H9 (cell line): Measurements from ENCODE around the gene ISYNA1. TPM values are rescaled to one million over a fixed set of nuclear protein-coding genes. Genes with fewer than 3 reads are reported as not detected.

Source experiments
- DNase-seq: peaks from one replicate; pipeline ENCODE4 v3.0.0-alpha.2; 2017
- H2AFZ ChIP-seq: one replicate; pipeline ENCODE4 v1.6.1; 2013; ENCODE audit warnings: mild to moderate bottlenecking, low read length, control low read depth, moderate library complexity
- H2AK5ac ChIP-seq: 2 replicates; pipeline ENCODE4 v1.6.1; 2013; ENCODE audit warnings: low read length, control low read depth, mixed read lengths; ENCODE audit not compliant: insufficient read length
- H2BK120ac ChIP-seq: one replicate; pipeline ENCODE4 v1.6.1; 2013; ENCODE audit warnings: low read depth, mild to moderate bottlenecking, low read length, control low read depth, inconsistent platforms; ENCODE audit not compliant: poor library complexity, severe bottlenecking
- H2BK12ac ChIP-seq: 2 replicates; pipeline ENCODE4 v1.6.1; 2013; ENCODE audit warnings: low read length, control low read depth, mixed read lengths, low read depth; ENCODE audit not compliant: insufficient read length
- H2BK15ac ChIP-seq: 2 replicates; pipeline ENCODE4 v1.6.1; 2013; ENCODE audit warnings: low read depth, low read length, control low read depth
- H2BK20ac ChIP-seq: one replicate; pipeline ENCODE4 v1.6.1; 2013; ENCODE audit warnings: low read depth, mild to moderate bottlenecking, low read length, control low read depth, inconsistent platforms; ENCODE audit not compliant: poor library complexity, severe bottlenecking
- H2BK5ac ChIP-seq: 2 replicates; pipeline ENCODE4 v1.6.1; 2013; ENCODE audit warnings: low read length, control low read depth, mixed read lengths; ENCODE audit not compliant: insufficient read length
- H3K14ac ChIP-seq: 2 replicates; pipeline ENCODE4 v1.6.1; 2013; ENCODE audit warnings: low read length, control low read depth; ENCODE audit not compliant: insufficient read depth
- H3K18ac ChIP-seq: 2 replicates; pipeline ENCODE4 v1.6.1; 2013; ENCODE audit warnings: low read depth, mild to moderate bottlenecking, mixed read lengths, low read length, control low read depth; ENCODE audit not compliant: insufficient read length
- H3K23ac ChIP-seq: 2 replicates; pipeline ENCODE4 v1.6.1; 2013; ENCODE audit warnings: low read length, control low read depth, mixed read lengths, low read depth; ENCODE audit not compliant: insufficient read length
- H3K23me2 ChIP-seq: 2 replicates; pipeline ENCODE4 v1.6.1; 2013; ENCODE audit warnings: low read depth, mild to moderate bottlenecking, mixed read lengths, low read length, control low read depth; ENCODE audit not compliant: insufficient read length, poor library complexity, severe bottlenecking
- H3K27ac ChIP-seq: 2 replicates; pipeline ENCODE4 v1.5.1; 2013; ENCODE audit warnings: low read length, control low read depth, mixed read lengths, low read depth; ENCODE audit not compliant: insufficient read length
- H3K27me3 ChIP-seq: 2 replicates; pipeline ENCODE4 v1.6.1; 2013; ENCODE audit warnings: low read length, control low read depth, inconsistent platforms; ENCODE audit not compliant: insufficient read depth
- H3K4ac ChIP-seq: 2 replicates; pipeline ENCODE4 v1.6.1; 2013; ENCODE audit warnings: low read depth, mild to moderate bottlenecking, control low read depth, inconsistent platforms, low read length, moderate library complexity
- H3K4me1 ChIP-seq: 2 replicates; pipeline ENCODE4 v1.6.1; 2013; ENCODE audit warnings: low read length, control low read depth, inconsistent platforms; ENCODE audit not compliant: insufficient read depth
- H3K4me2 ChIP-seq: 2 replicates; pipeline ENCODE4 v1.6.1; 2013; ENCODE audit warnings: low read length, control low read depth, mixed read lengths; ENCODE audit not compliant: insufficient read length, insufficient read depth
- H3K56ac ChIP-seq: 2 replicates; pipeline ENCODE4 v1.6.1; 2013; ENCODE audit warnings: low read depth, mild to moderate bottlenecking, mixed read lengths, low read length, control low read depth; ENCODE audit not compliant: insufficient read length
- H3K79me1 ChIP-seq: 2 replicates; pipeline ENCODE4 v1.6.1; 2013; ENCODE audit warnings: low read depth, mild to moderate bottlenecking, moderate library complexity, low read length, control low read depth, inconsistent platforms; ENCODE audit not compliant: insufficient read depth, poor library complexity, severe bottlenecking
- H3K79me2 ChIP-seq: 2 replicates; pipeline ENCODE4 v1.6.1; 2013; ENCODE audit warnings: low read length, control low read depth, inconsistent platforms; ENCODE audit not compliant: insufficient read depth
- H3K9ac ChIP-seq: 2 replicates; pipeline ENCODE4 v1.6.1; 2013; ENCODE audit warnings: low read length, control low read depth, mixed read lengths; ENCODE audit not compliant: insufficient read length; ENCODE audit errors: extremely low read depth
- H3K9me3 ChIP-seq: one replicate; pipeline ENCODE4 v1.6.1; 2013; ENCODE audit warnings: low read depth, low read length, inconsistent platforms; ENCODE audit not compliant: control insufficient read depth
- H3T11ph ChIP-seq: one replicate; pipeline ENCODE4 v1.6.1; 2013; ENCODE audit warnings: mild to moderate bottlenecking, low read length, control low read depth, inconsistent platforms
- H4K20me1 ChIP-seq: one replicate; pipeline ENCODE4 v1.6.1; 2013; ENCODE audit not compliant: control insufficient read depth, insufficient read length, insufficient read depth
- H4K5ac ChIP-seq: 2 replicates; pipeline ENCODE4 v1.6.1; 2013; ENCODE audit warnings: low read depth, mild to moderate bottlenecking, mixed read lengths, low read length, control low read depth; ENCODE audit not compliant: insufficient read length
- H4K8ac ChIP-seq: replicated peaks from 2 replicates; pipeline ENCODE4 v1.6.1; 2013; ENCODE audit warnings: low read length, control low read depth, mixed read lengths, low read depth; ENCODE audit not compliant: insufficient read length
- H4K91ac ChIP-seq: 2 replicates; pipeline ENCODE4 v1.6.1; 2013; ENCODE audit warnings: low read depth, mild to moderate bottlenecking, moderate library complexity, mixed read lengths, low read length, control low read depth; ENCODE audit not compliant: insufficient read length
- H3K27ac Mint-ChIP-seq, 3 experiments: 2 replicates in 2 of 3; 3 replicates in 1 of 3; pipeline ENCODE4 v1.8.0; 2020 to 2021; ENCODE audit warnings: mixed read lengths in 3 of 3, mild to moderate bottlenecking in 1 of 3, moderate library complexity in 1 of 3
- H3K27me3 Mint-ChIP-seq: 2 replicates; pipeline ENCODE4 v1.8.0; 2021; ENCODE audit warnings: low read depth, mild to moderate bottlenecking, moderate library complexity, mixed read lengths
- H3K36me3 Mint-ChIP-seq, 3 experiments: 2 replicates in 2 of 3; 3 replicates in 1 of 3; pipeline ENCODE4 v1.8.0; 2020 to 2021; ENCODE audit warnings: low read depth in 3 of 3, mixed read lengths in 3 of 3; ENCODE audit not compliant: insufficient read depth in 1 of 3
- H3K4me1 Mint-ChIP-seq, 2 experiments: 2 replicates each; pipeline ENCODE4 v1.8.0; 2020; ENCODE audit warnings: mixed read lengths in 2 of 2
- H3K4me3 Mint-ChIP-seq, 2 experiments: 2 replicates in 1 of 2; 3 replicates in 1 of 2; pipeline ENCODE4 v1.8.0; 2020 to 2021; ENCODE audit warnings: mild to moderate bottlenecking in 2 of 2, mixed read lengths in 2 of 2, moderate library complexity in 1 of 2
- H3K9me3 Mint-ChIP-seq, 2 experiments: 2 replicates in 1 of 2; 3 replicates in 1 of 2; pipeline ENCODE4 v1.8.0; 2020; ENCODE audit warnings: mild to moderate bottlenecking in 2 of 2, mixed read lengths in 2 of 2, moderate library complexity in 1 of 2
- WGBS: extraction: QIAGEN DNeasy Blood & Tissue Kit; methylation state at CpG from one replicate; pipeline ENCODE4 v1.1.7; 2013; ENCODE audit warnings: missing lambda C conversion rate, low lambda C conversion rate, mixed read lengths; ENCODE audit not compliant: insufficient read length; ENCODE audit errors: extremely low coverage; 5-methylcytosine and 5-hydroxymethylcytosine counted together
- total RNA-seq: library from RNA; stranded (reverse); gene quantifications from 2 replicates; pipeline ENCODE4 v1.2.1, GENCODE V29; 2021
- TF ChIP-seq, protein P1 (sequence below): fragments of 200-600 bp; sonication (generic); conservative IDR thresholded peaks from 3 replicates; pipeline ENCODE4 v1.8.0; 2021; ENCODE audit warnings: antibody characterized with exemption, mild to moderate bottlenecking

The ISYNA1 gene
- total RNA-seq, 1 experiment from 2014 or later, result 241 TPM

DNA sequence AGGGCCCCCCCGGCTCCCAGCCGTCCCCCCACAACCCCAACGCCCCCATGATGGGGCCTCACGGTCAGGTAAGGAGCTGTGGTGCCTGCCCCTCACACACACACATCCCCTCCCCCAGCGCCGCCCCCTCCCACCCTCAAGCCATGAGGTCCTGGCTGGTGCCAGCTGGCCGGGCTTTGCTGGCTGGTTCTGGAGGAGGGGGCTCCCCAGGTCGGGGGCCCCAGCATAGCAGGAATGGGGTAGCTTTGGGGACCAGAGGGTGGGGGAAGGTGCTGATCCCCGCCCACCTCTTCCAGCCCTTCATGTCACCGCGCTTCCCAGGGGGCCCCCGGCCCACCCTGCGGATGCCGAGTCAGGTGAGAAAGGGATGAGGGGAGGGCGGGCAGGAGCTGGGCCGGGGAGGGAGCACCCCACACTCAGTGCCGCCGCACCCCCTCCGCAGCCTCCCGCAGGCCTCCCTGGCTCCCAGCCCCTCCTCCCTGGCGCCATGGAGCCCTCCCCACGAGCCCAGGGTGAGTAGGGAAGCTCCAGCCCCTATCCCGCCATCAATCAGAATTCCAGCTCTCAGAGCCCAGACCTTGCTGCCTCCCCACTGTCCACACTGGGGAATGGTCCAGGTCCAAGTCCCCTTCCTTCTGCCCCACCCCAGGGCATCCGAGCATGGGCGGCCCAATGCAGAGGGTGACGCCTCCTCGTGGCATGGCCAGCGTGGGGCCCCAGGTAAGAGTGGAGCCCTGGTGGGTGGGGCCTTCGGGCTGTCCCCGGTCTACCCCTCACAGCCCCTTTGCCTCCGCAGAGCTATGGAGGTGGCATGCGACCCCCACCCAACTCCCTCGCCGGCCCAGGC lies 6.4 kb downstream of the ISYNA1 start:
- no peak overlapping the region for H3T11ph ChIP-seq
- no peak overlapping the region for H2BK12ac ChIP-seq
- no peak overlapping the region for H3K14ac ChIP-seq
- peak overlapping the region in 1 of 2 experiments; percentile 41; a peak in 2 of 5 replicates for H3K4me3 Mint-ChIP-seq
- H2BK120ac ChIP-seq, result no peak overlapping the region
- H4K8ac ChIP-seq, result no peak overlapping the region
- H3K4me1 ChIP-seq, result no peaks in the 10 kb centered on the region; the same call in 1 of the 2 replicates
- no peak overlapping the region for H2AFZ ChIP-seq
- peaks cover 3% of the 10 kb centered on the region for H4K20me1 ChIP-seq
- no peak overlapping the region for H4K5ac ChIP-seq
- no peak overlapping the region for H3K9ac ChIP-seq
- H3K9me3 Mint-ChIP-seq, result no peaks in the 10 kb centered on the region; a peak in 1 of 5 replicates
- no peak for DNase-seq
- no peak overlapping the region for H3K18ac ChIP-seq
- H3K27ac ChIP-seq, result no peak overlapping the region
- no peak overlapping the region for H4K91ac ChIP-seq
- no peaks in the 10 kb centered on the region for H3K9me3 ChIP-seq
- H3K79me1 ChIP-seq, result no peaks in the 10 kb centered on the region
- no peak overlapping the region for H2BK15ac ChIP-seq
- H3K27me3 ChIP-seq, result no peaks in the 10 kb centered on the region
- H3K4me2 ChIP-seq, result no peak overlapping the region
- no peak overlapping the region for H3K4ac ChIP-seq
- H3K27ac Mint-ChIP-seq, result no peak overlapping the region
- peaks cover 2 to 21% (median 19%) of the 10 kb centered on the region in 3 experiments; a peak in 6 of 7 replicates for H3K36me3 Mint-ChIP-seq
- peaks cover 2% of the 10 kb centered on the region for H3K27me3 Mint-ChIP-seq
- no peak overlapping the region for H3K23ac ChIP-seq
- TF ChIP-seq, protein P1, sequence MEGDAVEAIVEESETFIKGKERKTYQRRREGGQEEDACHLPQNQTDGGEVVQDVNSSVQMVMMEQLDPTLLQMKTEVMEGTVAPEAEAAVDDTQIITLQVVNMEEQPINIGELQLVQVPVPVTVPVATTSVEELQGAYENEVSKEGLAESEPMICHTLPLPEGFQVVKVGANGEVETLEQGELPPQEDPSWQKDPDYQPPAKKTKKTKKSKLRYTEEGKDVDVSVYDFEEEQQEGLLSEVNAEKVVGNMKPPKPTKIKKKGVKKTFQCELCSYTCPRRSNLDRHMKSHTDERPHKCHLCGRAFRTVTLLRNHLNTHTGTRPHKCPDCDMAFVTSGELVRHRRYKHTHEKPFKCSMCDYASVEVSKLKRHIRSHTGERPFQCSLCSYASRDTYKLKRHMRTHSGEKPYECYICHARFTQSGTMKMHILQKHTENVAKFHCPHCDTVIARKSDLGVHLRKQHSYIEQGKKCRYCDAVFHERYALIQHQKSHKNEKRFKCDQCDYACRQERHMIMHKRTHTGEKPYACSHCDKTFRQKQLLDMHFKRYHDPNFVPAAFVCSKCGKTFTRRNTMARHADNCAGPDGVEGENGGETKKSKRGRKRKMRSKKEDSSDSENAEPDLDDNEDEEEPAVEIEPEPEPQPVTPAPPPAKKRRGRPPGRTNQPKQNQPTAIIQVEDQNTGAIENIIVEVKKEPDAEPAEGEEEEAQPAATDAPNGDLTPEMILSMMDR, result no peak
- no peak overlapping the region for H2AK5ac ChIP-seq
- no peak overlapping the region for H2BK20ac ChIP-seq
- H2BK5ac ChIP-seq, result no peak overlapping the region
- no peak overlapping the region for H3K56ac ChIP-seq
- peaks cover 8% of the 10 kb centered on the region for H3K23me2 ChIP-seq
- no CpG with 5 or more reads among the region's 34 CpGs for whole genome bisulfite sequencing
- peaks cover 18 to 25% of the 10 kb centered on the region in 2 experiments for H3K4me1 Mint-ChIP-seq
- H3K79me2 ChIP-seq, result no peaks in the 10 kb centered on the region
